ENCODE measurements around the gene XRCC4.
A peak's percentile ranks its signal among the peaks of the same experiment; 100 is the strongest.

Gene XRCC4

DNA sequence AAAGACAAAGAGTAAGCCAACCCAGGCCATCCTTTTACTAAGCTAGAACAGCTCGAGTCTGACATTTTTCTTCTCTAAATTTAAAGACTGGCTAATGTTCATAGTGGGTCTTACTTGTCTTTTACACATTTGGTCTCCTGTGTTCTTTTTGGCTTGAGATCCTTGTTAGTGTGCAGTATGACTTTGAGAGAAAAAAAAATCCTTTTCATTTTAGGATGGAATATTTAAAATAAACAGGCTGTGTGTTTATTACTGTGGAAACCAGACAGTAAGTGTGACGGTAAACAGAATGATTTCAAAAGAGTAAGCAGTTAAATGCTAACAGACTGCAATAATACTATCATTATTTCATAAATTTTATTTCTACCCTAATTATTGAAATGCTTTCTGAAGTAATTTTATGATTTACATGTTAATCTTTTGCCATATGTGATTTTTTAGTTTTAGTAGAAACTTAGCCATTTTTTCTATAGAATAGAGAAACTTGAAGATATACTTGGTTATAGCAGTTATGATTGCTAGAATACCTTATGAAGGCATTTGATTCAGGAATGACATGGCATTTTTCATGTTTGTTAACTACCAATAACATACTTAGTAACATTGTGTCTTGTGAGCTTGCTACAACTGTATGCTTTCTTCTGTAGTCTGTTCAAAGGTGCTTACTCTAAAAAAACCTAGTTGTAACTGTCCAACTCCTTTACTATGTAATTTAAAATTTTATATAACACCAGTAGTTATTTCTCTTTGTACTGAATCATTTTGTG is 92.4 kb downstream of the XRCC4 start:
- no peak overlapping the region for H3K27ac ChIP-seq
- no peak overlapping the region for H3K4me3 ChIP-seq

DNA sequence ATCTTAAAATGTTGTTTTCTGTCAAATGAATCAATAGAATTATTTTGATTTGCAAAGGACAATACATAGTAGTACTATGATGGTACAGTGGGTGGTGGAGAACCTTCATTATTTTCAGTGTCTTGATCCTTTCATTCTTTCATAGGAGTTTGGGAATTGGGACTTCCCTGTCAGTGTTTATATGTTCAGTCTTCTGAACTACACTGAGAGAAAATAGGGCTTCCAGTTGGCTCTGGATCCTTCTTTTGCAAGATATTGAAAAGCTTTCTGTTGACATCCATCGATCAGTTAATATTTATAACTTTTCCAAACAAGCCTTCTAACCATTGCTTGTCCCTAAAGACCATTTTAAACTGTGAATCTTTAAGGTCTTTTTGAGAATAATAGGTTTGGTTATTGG is 94.7 kb downstream of the XRCC4 start:
- H3K27ac ChIP-seq, result peak overlapping the region in 1 of 21 experiments; percentile 32
- no peak overlapping the region for H3K4me3 ChIP-seq

DNA sequence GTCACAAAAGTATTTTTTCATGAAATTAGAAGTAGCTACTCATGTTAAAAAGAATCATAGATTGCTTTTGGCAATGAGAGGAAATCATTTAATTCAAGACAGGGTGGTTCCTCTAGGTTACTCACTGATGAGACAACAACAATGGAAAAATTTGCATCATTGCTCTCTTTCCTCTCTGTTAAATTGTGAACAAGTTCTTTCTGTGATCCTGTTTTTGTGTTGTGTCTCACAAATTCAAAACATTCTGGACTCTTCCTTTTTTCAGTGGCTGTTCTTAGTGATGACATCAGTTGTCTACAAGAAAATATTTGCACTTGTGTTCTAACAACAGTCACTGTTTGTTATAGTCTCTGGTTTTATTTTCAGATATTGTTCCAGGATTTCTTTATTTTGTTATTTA is 95.3 kb downstream of the XRCC4 start:
- no peak overlapping the region for H3K4me3 ChIP-seq
- peak overlapping the region in 1 of 21 experiments; percentile 24 for H3K27ac ChIP-seq

DNA sequence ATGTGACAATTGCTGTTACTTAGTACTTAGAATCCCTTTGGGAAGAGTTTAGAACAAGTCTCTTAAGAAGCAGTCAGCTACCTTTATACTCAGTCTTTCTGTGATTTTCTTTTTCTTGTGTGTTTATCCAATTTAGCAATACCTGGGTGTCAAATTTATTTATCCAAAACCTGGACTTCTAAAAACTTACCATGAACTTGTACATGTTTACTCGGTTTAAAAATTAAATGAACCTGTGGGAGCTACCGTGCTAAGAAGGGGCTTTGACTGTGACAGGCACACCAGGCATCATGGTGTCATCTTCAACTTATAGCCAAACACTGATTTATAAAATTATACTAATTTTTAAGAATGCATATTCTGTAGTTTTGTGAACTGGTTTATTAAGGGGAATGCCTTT is 96.5 kb downstream of the XRCC4 start:
- peak overlapping the region in 1 of 21 experiments; percentile 6 for H3K27ac ChIP-seq
- no peak overlapping the region for H3K4me3 ChIP-seq

DNA sequence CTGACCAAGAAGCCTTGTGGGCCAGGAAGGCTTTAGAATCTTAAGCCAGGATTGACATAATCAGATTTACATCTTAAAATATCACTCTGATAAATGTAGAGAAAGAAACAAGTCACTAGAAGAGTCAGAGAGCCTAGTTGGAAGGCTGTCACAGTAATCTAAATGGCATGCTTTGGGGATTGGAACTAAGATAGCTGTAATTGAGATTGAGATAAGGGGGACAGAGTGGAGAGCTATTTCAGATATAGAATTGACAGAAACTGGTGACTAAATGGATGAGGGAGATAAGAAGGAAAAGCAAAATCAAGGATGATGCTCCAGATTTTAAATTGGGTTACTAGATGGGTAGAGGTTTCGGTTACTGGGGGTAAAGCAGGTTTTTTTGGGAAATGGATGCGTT is 100.5 kb downstream of the XRCC4 start:
- Histone ChIP-seq H3K4me3 (no peak overlapping the region), H3K27ac (no peak overlapping the region)

DNA sequence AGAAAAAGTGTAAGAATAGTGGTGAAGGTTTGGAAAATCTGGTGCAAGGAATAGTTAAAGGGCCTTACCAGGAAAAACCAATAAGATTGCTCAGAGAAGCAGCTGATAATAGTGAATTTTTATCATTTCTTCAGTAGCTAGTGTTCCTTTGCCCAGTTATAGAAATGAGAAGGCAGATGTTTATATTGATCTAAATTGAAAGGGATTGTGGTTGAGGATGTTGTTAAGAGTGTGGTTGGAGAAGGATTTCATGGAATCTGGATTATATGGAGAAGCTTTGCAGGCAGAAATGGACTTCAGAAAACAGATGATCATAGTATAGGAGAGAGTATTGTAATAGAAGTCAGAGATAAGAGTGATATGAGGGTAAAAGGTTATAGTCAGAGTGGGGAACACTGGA is 102.6 kb downstream of the XRCC4 start:
- H3K27ac ChIP-seq, result no peak overlapping the region
- no peak overlapping the region for H3K4me3 ChIP-seq

DNA sequence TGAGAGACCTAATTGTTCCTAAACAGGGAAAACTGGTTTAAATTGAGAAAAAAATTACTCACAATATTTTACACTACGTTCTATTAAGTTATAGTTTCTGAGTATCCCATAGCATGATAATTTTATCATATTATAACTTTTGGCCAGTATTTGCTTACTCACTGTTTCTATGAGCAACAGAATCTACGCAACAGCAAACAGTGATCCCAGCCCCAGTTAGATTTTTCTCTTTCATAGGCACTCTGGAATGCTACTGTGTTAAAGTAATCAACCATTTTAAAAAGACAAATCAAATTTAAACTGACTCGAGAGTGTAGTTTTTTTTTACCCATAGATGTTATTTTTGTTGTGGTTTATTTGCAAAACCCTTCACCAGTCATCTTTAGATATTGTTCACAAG is 107.2 kb downstream of the XRCC4 start:
- H3K4me3 ChIP-seq, result no peak overlapping the region
- no peak overlapping the region for H3K27ac ChIP-seq

DNA sequence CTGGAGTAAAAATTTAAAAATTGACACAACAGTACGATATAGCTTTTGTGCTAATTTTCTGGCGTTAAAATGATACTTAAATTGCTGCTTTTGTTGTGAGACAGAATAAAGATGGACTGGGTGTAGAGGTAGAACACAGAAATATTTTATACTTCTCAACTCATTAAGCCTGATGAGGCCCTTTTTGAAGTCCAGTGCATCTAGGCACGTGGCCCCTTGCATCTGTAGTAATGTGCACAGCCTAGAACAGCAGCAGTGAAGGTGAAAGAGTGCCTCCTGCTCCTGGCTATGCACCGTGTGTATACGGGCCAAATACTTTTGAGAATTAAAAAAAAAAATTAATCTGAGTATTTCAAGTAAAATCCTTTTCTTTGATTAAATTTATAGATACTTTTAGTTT is 115.6 kb downstream of the XRCC4 start:
- Histone ChIP-seq H3K27ac (no peak overlapping the region), H3K4me3 (no peak overlapping the region)

DNA sequence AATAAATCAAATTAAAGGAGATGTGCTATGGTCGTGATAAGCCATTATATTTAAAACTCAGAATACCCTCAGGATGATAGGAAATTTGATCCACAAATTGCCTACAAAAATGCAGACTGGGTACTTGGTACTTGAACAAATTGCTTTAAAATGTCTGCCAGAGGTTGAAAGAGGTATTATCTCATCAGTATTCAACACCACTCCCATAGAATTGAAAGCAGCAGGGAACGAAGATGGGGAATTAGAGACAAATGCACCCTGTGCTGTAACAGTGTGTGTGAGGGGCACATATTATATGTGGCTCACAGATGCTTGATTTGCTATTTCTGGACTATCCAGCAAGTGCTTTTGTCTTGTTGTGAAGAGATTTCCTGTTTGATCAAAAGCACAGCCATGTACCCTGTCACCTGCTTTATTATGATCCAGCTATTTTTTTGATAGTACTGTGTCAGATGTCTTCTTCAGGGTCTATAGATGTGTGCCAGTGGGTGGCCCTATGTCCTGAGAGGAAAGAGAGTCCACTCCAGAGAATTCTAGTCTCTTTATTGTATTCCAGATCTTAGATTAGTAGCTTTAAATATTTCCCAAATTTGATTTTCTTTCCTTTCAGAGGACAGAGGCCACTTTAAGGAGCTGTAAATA is 120.1 kb downstream of the XRCC4 start:
- Histone ChIP-seq H3K4me3 (no peak overlapping the region), H3K27ac (no peak overlapping the region)

DNA sequence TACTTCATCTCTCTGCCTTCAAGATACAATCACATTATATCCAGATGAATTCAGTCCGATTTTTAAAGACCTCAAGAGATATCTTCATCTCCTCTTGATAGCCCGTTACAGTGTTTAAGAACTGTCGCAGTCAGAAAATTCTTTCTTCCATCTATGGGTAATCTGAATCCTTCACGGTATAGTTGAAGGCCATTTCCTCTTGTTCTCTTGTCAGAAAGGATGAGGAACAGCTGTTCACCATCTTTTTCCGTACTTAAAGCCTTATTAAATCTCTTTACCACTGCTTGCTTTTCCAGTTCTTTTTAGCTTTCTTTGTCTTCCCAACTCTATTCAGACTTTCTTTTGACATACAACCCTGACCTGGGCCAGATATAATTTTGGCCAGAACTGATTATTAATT is 121.8 kb downstream of the XRCC4 start:
- Histone ChIP-seq H3K27ac (no peak overlapping the region), H3K4me3 (no peak overlapping the region)

DNA sequence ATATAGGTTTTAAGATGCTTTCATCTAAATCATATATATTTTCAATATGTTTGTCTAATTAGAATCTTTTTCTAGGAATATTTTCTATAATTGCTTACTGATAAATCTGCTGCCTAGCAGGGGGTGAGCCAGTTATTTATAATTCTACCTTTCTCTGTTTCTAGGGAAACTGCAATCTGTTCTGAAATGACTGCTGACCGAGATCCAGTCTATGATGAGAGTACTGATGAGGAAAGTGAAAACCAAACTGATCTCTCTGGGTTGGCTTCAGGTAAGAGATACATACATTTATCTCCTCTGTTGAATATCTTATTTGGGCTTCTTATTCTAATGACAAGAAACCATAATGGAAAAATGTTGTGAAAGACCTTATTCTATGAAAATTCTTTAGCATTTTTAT is 127.3 kb downstream of the XRCC4 start:
- Histone ChIP-seq H3K27ac (no peak overlapping the region), H3K4me3 (no peak overlapping the region)

DNA sequence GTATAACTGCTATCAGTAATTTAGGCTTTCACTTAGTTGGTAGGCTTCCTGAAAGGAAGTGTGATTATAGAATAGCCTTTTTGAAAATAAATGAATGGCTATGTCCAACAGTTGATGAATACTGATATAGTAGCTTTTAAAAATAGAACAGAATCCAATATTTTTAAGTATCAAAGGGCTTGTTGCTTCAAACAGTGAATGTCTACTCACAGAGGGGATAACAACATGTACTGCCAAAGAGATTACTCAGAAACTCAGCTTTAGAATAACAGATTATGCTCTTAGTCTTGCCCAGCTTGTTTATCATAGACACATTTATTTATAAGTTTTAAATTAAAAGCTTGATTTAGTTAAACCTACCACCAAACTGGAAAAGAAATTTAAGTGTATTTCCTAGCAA is 132.6 kb downstream of the XRCC4 start:
- no peak overlapping the region for H3K27ac ChIP-seq
- no peak overlapping the region for H3K4me3 ChIP-seq

DNA sequence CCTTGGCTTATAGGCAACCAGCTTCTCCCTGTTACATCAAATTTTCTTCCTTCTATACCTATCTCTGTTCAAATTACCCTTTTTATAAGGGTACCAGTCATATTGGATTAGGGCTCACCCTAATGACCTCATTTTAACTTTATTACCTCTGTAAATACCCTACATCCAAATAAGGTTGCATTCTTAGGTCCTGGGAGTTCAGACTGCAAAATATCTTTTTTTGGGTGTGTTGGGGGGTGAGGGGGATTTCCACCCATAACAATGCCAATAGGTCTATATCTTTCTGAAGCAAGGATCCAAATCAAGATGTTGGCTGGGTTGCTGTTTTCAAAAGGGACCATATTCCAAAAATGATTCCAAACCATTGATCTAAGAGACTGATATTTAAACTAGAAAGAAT is 141.7 kb downstream of the XRCC4 start:
- H3K4me3 ChIP-seq, result no peak overlapping the region
- no peak overlapping the region for H3K27ac ChIP-seq

DNA sequence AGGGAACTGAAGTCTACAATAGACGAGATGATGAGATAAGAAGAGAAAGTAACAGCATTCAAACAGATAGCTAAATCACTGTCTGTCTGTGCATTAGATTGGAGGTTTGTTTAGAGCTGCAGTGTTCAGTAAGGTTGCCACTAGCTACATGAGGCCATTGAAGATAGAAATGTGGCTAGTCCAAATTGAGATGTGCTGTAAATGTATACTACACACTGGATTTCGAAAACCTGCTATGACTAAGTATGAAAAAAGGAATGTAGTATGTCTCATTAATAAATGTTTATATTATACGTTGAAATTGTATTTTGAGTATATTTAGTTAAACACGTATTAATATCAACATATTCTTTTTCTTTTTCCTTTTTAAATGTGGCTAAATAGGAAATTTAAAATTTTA is 142.1 kb downstream of the XRCC4 start:
- H3K4me3 ChIP-seq, result no peak overlapping the region
- no peak overlapping the region for H3K27ac ChIP-seq

DNA sequence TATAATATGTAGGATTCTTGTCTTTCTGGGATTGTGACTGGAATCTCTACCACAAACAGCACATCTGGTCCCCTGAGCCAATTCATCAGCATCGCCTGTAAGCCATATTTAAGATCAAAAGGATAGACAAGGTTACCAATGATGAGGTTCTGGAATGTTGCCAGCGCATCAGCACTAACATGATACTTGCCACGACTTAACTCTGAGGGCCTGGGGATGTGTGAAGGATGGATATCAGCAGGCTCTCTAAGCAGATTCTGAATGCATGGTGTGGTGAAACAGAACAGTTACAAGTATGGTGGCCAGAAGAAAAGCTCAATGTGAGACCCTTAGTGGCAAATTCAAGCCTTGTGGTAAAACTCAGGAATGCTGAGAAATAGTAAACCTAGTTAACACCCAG is 143.0 kb downstream of the XRCC4 start:
- no peak overlapping the region for H3K27ac ChIP-seq
- no peak overlapping the region for H3K4me3 ChIP-seq

DNA sequence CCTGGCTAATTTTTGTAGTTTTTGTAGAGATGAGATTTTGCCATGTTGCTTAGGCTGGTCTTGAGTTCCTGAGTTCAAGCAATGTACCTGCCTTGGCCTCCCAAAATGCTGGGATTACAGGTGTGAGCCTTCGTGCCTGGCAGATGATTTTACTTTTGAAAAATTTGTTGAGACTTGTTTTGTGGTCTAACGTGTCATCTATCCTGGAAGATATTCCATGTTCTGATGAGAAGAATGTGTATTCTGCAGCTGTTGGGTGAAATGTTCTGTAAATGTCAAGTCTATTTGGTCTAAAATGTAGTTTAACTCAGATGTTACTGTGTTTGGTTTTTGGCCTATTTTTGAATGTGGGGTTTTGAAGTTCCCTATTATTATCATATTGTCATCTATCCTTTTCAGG is 145.6 kb downstream of the XRCC4 start:
- H3K4me3 ChIP-seq, result no peak overlapping the region
- no peak overlapping the region for H3K27ac ChIP-seq

DNA sequence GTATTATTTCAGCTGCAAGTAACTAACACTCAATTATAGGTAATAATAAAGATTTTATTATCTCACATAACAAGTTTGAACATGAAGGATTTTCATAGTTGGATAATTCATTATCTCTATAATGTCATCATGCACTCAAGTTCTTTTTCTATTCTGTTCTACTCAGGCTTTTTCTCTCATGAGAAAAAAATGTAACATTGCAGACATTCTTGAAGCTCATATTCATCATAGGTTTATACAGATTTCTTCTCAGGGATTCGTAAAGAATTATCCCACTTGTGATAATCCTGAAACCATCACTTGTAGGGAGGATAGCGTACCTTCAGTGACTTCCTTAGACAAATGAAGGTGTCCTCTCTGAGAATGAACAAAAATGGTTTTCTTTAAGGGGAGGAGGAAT is 150.3 kb downstream of the XRCC4 start:
- no peak overlapping the region for H3K27ac ChIP-seq

DNA sequence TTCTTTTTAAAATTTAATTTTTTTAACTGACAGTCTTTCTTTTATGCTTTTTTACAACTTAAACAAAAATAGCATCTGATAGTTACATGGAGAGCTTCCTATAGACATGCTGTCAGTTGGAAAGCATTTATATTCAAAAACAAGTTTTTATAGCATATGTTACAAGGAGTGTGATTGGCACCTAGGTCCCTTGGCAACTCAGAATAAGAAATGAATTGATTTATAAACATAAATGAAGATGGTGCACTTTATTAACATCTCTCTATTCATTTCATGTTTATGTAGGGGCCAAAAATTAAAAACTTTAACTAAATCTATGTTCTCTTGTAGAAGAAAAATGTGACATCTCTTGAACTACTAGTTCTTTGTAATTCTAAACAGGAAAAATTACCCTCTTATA is 153.2 kb downstream of the XRCC4 start:
- H3K4me3 ChIP-seq, result no peak overlapping the region
- no peak overlapping the region for H3K27ac ChIP-seq

More for the DNA sequence above, 150.3 kb downstream of the XRCC4 start:
- H3K4me3 ChIP-seq, result no peak overlapping the region

DNA sequence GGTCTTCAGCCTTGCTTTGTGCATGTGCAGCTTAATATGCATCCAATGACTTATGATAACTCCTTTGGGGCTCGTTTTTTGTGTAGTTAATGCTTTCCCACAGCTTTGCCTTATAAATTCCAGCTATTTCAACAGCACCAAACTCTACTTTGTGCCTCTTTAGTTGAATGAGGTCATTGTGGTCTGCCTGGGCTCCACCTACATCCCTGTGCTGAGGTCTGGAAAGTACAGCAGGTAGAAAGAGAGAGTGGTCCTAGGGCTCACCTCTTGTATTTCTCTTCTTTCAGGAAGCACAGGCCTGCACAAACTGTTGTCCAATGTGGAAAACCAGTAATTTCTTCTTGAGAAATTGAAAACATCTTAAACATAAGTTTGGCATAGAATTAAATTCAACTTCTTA is 167.2 kb downstream of the XRCC4 start:
- H3K4me3 ChIP-seq, result no peak overlapping the region
- no peak overlapping the region for H3K27ac ChIP-seq

DNA sequence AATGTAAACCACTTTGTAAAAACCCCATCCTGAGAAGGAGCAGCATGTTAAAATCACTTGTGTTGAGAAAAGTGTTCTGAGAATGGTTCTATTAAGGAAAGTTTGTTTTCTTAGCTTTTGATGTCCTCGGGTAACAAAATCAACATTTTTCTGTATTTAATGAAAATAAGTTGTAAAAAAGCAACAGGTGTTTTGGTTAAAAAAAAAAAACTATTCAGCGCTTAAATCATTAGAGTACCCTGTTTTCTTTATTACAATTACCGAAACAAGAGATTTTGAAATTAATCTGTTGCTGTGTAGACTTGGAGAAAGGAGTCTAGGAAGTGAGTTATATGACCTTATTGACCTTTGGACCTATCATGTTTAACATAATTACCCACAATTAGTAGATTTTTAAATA is 167.7 kb downstream of the XRCC4 start:
- Histone ChIP-seq H3K4me3 (no peak overlapping the region), H3K27ac (no peak overlapping the region)

DNA sequence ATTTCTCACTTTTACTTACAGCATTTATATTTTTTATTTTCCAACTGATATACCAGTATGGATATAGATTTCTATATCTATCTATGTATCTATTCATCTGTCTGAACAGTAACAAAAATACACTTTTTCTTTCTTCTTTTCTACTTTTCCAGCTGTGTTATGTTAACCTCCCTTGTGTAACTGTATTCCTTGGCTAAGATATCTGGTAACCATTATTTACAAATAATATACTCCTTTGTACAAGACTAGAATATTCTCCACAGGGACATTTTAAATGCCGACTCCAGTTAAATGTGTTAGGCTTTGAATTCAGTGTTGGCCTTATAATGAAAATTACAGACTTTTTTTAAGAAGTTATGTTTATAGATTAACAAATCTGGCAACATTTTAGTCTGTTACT is 168.7 kb downstream of the XRCC4 start:
- Histone ChIP-seq H3K4me3 (no peak overlapping the region), H3K27ac (no peak overlapping the region)

DNA sequence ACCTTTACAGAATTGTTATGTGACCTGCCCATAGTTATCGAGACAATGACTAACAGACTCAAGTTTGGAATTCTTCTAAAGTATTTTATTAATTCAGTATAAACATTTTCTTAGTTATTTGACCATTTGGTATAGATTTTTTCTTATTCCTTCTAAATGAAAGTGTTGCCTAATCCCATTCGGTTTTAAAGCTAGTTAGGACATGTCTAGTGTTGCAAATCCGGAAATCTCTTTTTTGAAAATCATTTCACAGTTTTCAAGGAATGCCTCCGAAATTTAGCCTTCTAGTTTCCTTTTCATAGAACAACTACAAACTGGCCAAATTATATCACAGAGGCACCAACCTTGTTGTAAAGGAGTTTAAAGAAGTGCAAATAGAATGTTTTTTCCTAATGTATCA is 171.8 kb downstream of the XRCC4 start:
- H3K4me3 ChIP-seq, result no peak overlapping the region
- peak overlapping the region in 1 of 21 experiments; percentile 8 for H3K27ac ChIP-seq

Measured in skin epidermis (tissue), 12 donors.